GM20000 (cell line): Measurements from ENCODE around the gene TBC1D14.

Experiments used
- DNase-seq: peaks from one replicate; pipeline ENCODE4 v3.0.0; 2012; ENCODE audit warnings: low spot score
- CTCF ChIP-seq: IDR thresholded peaks from 2 replicates; pipeline ENCODE4 v1.5.1; 2012; ENCODE audit warnings: mild to moderate bottlenecking, control low read depth; ENCODE audit errors: extremely low read depth, missing control alignments

Gene TBC1D14

DNA sequence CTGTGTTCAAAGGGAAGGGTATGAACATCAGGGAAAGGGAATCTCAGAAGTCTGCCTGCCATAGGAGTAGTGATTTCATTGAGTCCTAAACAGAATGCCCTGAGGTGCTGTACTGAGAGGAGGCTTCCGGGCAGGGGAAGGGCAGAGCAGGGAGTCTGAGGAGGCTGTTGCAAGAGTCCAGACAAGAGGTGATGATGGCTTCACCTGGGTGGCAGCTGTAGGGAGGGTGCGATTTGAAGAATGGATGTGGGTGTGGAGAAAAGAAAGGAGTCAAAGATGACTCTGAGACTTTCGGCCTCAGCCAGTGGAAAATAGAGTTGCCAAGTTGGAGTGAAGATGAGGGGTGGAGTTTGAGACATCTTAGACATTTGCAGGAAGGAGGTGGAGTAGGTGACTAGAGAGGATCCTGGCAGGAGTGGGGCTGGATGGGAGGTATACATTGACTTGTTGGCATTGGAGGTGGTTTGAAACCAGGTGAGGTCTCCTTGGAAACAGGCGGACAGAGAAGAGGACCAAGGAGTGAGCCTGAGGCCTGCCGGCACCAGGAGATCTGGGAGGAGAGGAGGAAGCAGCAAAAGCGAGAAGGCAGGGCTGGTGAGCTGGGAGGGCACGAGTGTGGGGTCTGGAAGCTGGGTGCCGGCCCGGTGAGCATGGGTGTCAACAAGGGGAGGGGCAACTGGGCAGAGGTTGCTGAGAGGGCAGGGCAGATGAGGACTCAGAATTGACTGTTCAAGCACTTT, 24.2 kb downstream of the TBC1D14 start:
- no peak for DNase-seq
- no peak for TF ChIP-seq CTCF

GRCh38 chr4:6935965-6936364, 26.3 kb downstream of the TBC1D14 start:
- no peak for TF ChIP-seq CTCF
- DNase-seq: no peak

DNA sequence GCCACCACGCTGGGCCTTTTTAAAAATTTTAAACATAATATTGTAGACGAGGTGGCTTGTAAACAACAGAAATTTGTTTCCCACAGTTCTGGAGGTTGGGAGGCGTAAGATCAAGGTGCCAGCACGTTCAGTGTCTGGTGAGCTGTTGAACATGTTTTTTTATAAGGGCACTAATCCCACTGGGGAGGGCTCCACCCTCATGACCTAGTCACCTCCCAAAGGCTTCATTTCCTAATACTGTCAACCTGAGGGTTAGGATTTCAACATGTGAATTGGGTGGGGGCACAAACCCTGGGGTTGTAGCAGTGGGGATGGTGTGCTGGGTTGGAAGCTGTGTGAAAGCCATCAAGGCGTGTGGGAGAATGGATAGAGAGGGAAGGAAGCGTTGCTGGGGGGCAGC, 27.6 kb downstream of the TBC1D14 start:
- TF ChIP-seq CTCF: no peak
- DNase-seq: no peak

DNA sequence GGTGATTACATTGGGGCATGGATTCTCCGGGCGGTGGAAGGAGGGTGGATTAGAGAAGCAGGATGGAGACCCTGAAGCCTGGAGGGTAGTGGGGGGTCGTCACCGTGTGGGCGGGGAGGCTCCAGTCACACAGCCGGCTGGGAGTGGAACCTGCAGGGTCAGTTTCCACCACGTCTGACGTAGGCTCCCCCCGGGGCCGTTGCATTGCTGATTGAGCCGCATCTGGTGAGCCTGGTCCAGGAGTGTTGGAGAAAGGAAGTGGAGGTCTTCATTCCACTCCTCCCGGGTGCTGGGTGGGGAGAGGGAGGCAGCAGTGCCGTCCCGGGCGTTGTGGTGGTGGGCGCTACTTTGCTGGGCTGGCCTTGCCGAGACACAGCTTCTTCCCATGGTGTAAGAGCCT, 28.1 kb downstream of the TBC1D14 start:
- TF ChIP-seq CTCF: no peak
- DNase-seq: no peak

DNA sequence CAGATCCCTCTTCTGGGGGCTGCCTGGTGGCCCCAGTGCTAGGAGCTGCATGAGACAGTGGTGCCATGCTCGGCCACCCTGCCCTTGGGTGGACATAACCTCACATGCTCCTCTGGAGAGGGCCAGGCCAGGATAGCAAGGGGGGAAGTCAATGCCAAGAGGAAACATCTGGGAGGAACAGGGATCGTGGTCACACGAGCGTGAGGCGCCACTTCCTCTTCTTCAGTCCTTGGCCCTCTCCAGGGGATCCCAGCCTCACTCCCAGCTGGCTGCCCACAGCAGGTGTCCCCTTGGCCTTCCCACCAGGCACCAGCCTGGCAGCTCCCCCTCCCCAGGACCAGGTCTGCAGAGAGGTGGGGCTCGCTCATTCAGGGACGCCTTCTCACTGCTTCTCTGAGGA, 28.6 kb downstream of the TBC1D14 start:
- DNase-seq: no peak
- no peak for TF ChIP-seq CTCF

GRCh38 chr4:6938647-6939271, 29.1 kb downstream of the TBC1D14 start:
- DNase-seq: no peak
- no peak for TF ChIP-seq CTCF
